Measurements from ENCODE around the gene GJA5.
"Not testable (repeated sequence)": the region's sequence is repeated elsewhere in the genome, so short reads cannot be mapped to it uniquely, and the experiment has no call there.

Gene GJA5

GRCh38 chr1:147751346-147751745 is 9.1 kb downstream of the GJA5 start:
- no peak overlapping the region for H3K27ac Mint-ChIP-seq
- DNase-seq = no peak
- peaks cover 36% of the 10 kb centered on the region for H3K27me3 Mint-ChIP-seq
- no peak overlapping the region for H3K4me3 Mint-ChIP-seq
- H3K4me1 Mint-ChIP-seq = no peaks in the 10 kb centered on the region
- H3K9me3 Mint-ChIP-seq = no peaks in the 10 kb centered on the region
- H3K36me3 Mint-ChIP-seq = no peaks in the 10 kb centered on the region
- CTCF ChIA-PET = no interaction called here

GRCh38 chr1:147750618-147751217 is 9.7 kb downstream of the GJA5 start:
- Mint-ChIP-seq H3K4me1 (no peaks in the 10 kb centered on the region), H3K4me3 (no peak overlapping the region), H3K27me3 (peaks cover 34% of the 10 kb centered on the region), H3K36me3 (no peaks in the 10 kb centered on the region), H3K27ac (no peak overlapping the region), H3K9me3 (no peaks in the 10 kb centered on the region)
- CTCF ChIA-PET = no interaction called here
- DNase-seq = no peak

- DNase-seq = no peak
- Mint-ChIP-seq H3K27me3 (peaks cover 34% of the 10 kb centered on the region), H3K4me1 (no peaks in the 10 kb centered on the region), H3K4me3 (no peak overlapping the region), H3K27ac (no peak overlapping the region), H3K36me3 (no peaks in the 10 kb centered on the region), H3K9me3 (no peaks in the 10 kb centered on the region)
- CTCF ChIA-PET = no interaction called here
Measured at GRCh38 chr1:147749792-147750191, 10.6 kb downstream of the GJA5 start.

GRCh38 chr1:147748676-147749350 is 11.6 kb downstream of the GJA5 start:
- CTCF ChIA-PET = no interaction called here
- Mint-ChIP-seq H3K27me3 (peaks cover 39% of the 10 kb centered on the region), H3K36me3 (no peaks in the 10 kb centered on the region), H3K4me3 (no peak overlapping the region), H3K27ac (no peak overlapping the region), H3K4me1 (no peaks in the 10 kb centered on the region), H3K9me3 (no peaks in the 10 kb centered on the region)
- DNase-seq = no peak

GRCh38 chr1:147747966-147748365 is 12.4 kb downstream of the GJA5 start:
- H3K36me3 Mint-ChIP-seq = no peaks in the 10 kb centered on the region
- H3K27ac Mint-ChIP-seq = no peak overlapping the region
- H3K4me3 Mint-ChIP-seq = no peak overlapping the region
- no peak for DNase-seq
- peaks cover 38% of the 10 kb centered on the region for H3K27me3 Mint-ChIP-seq
- H3K4me1 Mint-ChIP-seq = no peaks in the 10 kb centered on the region
- no peaks in the 10 kb centered on the region for H3K9me3 Mint-ChIP-seq
- CTCF ChIA-PET = no interaction called here

- H3K27me3 Mint-ChIP-seq = peaks cover 20% of the 10 kb centered on the region
- no peaks in the 10 kb centered on the region for H3K9me3 Mint-ChIP-seq
- no peaks in the 10 kb centered on the region for H3K4me1 Mint-ChIP-seq
- CTCF ChIA-PET = no interaction called here
- no peak overlapping the region for H3K4me3 Mint-ChIP-seq
- no peak overlapping the region for H3K27ac Mint-ChIP-seq
- DNase-seq = no peak
- H3K36me3 Mint-ChIP-seq = no peaks in the 10 kb centered on the region
Measured at GRCh38 chr1:147745271-147745670, 15.1 kb downstream of the GJA5 start.

- no peak overlapping the region for H3K27ac Mint-ChIP-seq
- H3K4me1 Mint-ChIP-seq = no peaks in the 10 kb centered on the region
- CTCF ChIA-PET = no interaction called here
- DNase-seq = no peak
- H3K4me3 Mint-ChIP-seq = no peak overlapping the region
- no peaks in the 10 kb centered on the region for H3K9me3 Mint-ChIP-seq
- no peaks in the 10 kb centered on the region for H3K36me3 Mint-ChIP-seq
- H3K27me3 Mint-ChIP-seq = peaks cover 13% of the 10 kb centered on the region
Measured at GRCh38 chr1:147741065-147741464, 19.3 kb downstream of the GJA5 start.

GRCh38 chr1:147740391-147740790 is 20.0 kb downstream of the GJA5 start:
- no peak overlapping the region for H3K27ac Mint-ChIP-seq
- no peaks in the 10 kb centered on the region for H3K9me3 Mint-ChIP-seq
- no peak overlapping the region for H3K4me3 Mint-ChIP-seq
- H3K27me3 Mint-ChIP-seq = peaks cover 13% of the 10 kb centered on the region
- DNase-seq = no peak
- H3K4me1 Mint-ChIP-seq = peaks cover 2% of the 10 kb centered on the region
- no peaks in the 10 kb centered on the region for H3K36me3 Mint-ChIP-seq
- CTCF ChIA-PET = no interaction called here

- H3K27ac Mint-ChIP-seq = no peak overlapping the region
- CTCF ChIA-PET = no interaction called here
- peaks cover 12% of the 10 kb centered on the region for H3K4me1 Mint-ChIP-seq
- H3K36me3 Mint-ChIP-seq = no peaks in the 10 kb centered on the region
- H3K9me3 Mint-ChIP-seq = no peaks in the 10 kb centered on the region
- H3K4me3 Mint-ChIP-seq = no peak overlapping the region
- DNase-seq = no peak
- peaks cover 12% of the 10 kb centered on the region for H3K27me3 Mint-ChIP-seq
Measured at GRCh38 chr1:147738739-147739476, 21.5 kb downstream of the GJA5 start.

- Mint-ChIP-seq H3K9me3 (no peaks in the 10 kb centered on the region), H3K36me3 (no peaks in the 10 kb centered on the region), H3K27me3 (peaks cover 12% of the 10 kb centered on the region), H3K4me3 (no peak overlapping the region), H3K27ac (no peak overlapping the region), H3K4me1 (peaks cover 12% of the 10 kb centered on the region)
- DNase-seq = no peak
- CTCF ChIA-PET = no interaction called here
Measured at GRCh38 chr1:147738129-147738528, 22.3 kb downstream of the GJA5 start.

- no peak overlapping the region for H3K27ac Mint-ChIP-seq
- peaks cover 18% of the 10 kb centered on the region for H3K27me3 Mint-ChIP-seq
- no peak overlapping the region for H3K4me3 Mint-ChIP-seq
- H3K9me3 Mint-ChIP-seq = no peaks in the 10 kb centered on the region
- no peaks in the 10 kb centered on the region for H3K36me3 Mint-ChIP-seq
- peaks cover 12% of the 10 kb centered on the region for H3K4me1 Mint-ChIP-seq
- DNase-seq = no peak
- CTCF ChIA-PET = interaction anchor here (0.7 kb wide), 1 partner anchor 154 kb away, joined by 3 read pairs; no protein-coding TSS in a partner anchor
Measured at GRCh38 chr1:147736883-147737282, 23.5 kb downstream of the GJA5 start.

- H3K9me3 Mint-ChIP-seq = no peaks in the 10 kb centered on the region
- no peak overlapping the region for H3K27ac Mint-ChIP-seq
- no peaks in the 10 kb centered on the region for H3K36me3 Mint-ChIP-seq
- H3K27me3 Mint-ChIP-seq = peaks cover 32% of the 10 kb centered on the region
- H3K4me3 Mint-ChIP-seq = no peak overlapping the region
- CTCF ChIA-PET = interaction anchor here (0.6 kb wide), 1 partner anchor 337 kb away, joined by 3 read pairs; no protein-coding TSS in a partner anchor
- no peak for DNase-seq
- peaks cover 12% of the 10 kb centered on the region for H3K4me1 Mint-ChIP-seq
Measured at GRCh38 chr1:147735423-147735822, 25.0 kb downstream of the GJA5 start.

- H3K36me3 Mint-ChIP-seq, H3K9me3 Mint-ChIP-seq, DNase-seq, CTCF ChIA-PET, H3K27ac Mint-ChIP-seq, H3K4me3 Mint-ChIP-seq: not testable (repeated sequence)
- peaks cover 31% of the 10 kb centered on the region for H3K27me3 Mint-ChIP-seq
- peaks cover 12% of the 10 kb centered on the region for H3K4me1 Mint-ChIP-seq
Measured at GRCh38 chr1:147734291-147734841, 26.0 kb downstream of the GJA5 start.

GRCh38 chr1:147729315-147729714 is 31.1 kb downstream of the GJA5 start:
- CTCF ChIA-PET = no interaction called here
- H3K9me3 Mint-ChIP-seq = no peaks in the 10 kb centered on the region
- no peak overlapping the region for H3K27ac Mint-ChIP-seq
- H3K4me3 Mint-ChIP-seq = no peak overlapping the region
- H3K36me3 Mint-ChIP-seq = no peaks in the 10 kb centered on the region
- no peaks in the 10 kb centered on the region for H3K4me1 Mint-ChIP-seq
- H3K27me3 Mint-ChIP-seq = peaks cover 24% of the 10 kb centered on the region
- no peak for DNase-seq

Measured in activated naive CD4-positive, alpha-beta T cell treated with anti-CD3 and anti-CD28 coated beads, Interleukin-2, amount 10 ng/mL, durations not matched to agents 7 days and 5 days (primary cell).